Liver (tissue), 3 donors: ENCODE measurements around the gene TMEM131.

Source experiments
- CTCF ChIP-seq: fragments of 150-350 bp; IDR thresholded peaks from 2 replicates; pipeline ENCODE4 v1.5.1; 2017; ENCODE audit warnings: improper control_type of control experiment, low read depth, low read length; ENCODE audit not compliant: missing input control
- EGR1 ChIP-seq, 2 donors: IDR thresholded peaks; 2 replicates each; pipeline ENCODE4 v1.6.1; 2016 to 2018; ENCODE audit warnings: antibody characterized with exemption in 2 of 2, low read depth in 2 of 2
- RAD21 ChIP-seq, 2 donors: IDR thresholded peaks; 2 replicates each; pipeline ENCODE4 v1.6.1; 2016; ENCODE audit warnings: antibody characterized with exemption in 2 of 2, mild to moderate bottlenecking in 2 of 2
- YY1 ChIP-seq: IDR thresholded peaks from 2 replicates; pipeline ENCODE4 v1.6.1; 2016; ENCODE audit warnings: antibody characterized with exemption, mild to moderate bottlenecking
- donor health status: healthy.
- donor health status: healthy.

- TF ChIP-seq YY1 (no peak), CTCF (no peak), EGR1 (IDR thresholded peaks at IDR 0.05; ENCODE audit: low read depth in 2 of 2) (no peak), RAD21 (IDR thresholded peaks at IDR 0.05) (no peak)
These were observed 34.2 kb downstream of the TMEM131 start for GRCh38 chr2:97961534-97961933.
